Stimulated activated CD8-positive, alpha-beta memory T cell treated with anti-CD3 and anti-CD28 coated beads, Interleukin-4, amount 100 ng/mL, for 4 hours (primary cell): ENCODE measurements around the gene CFAP157.

ENCODE experiments used
- DNase-seq, 2 donors: peaks; one replicate each; pipeline ENCODE4 v3.0.0-alpha.2; 2020; ENCODE audit warnings: low read depth in 2 of 2, low spot score in 1 of 2

CFAP157 gene

GRCh38 chr9:127706836-127707241, at the start of gene CFAP157:
TSS of gene CFAP157 (plus strand) at chr9:127706988. CDS start at chr9:127707032, 44 bp downstream.
- DNase-seq: no peak

DNA sequence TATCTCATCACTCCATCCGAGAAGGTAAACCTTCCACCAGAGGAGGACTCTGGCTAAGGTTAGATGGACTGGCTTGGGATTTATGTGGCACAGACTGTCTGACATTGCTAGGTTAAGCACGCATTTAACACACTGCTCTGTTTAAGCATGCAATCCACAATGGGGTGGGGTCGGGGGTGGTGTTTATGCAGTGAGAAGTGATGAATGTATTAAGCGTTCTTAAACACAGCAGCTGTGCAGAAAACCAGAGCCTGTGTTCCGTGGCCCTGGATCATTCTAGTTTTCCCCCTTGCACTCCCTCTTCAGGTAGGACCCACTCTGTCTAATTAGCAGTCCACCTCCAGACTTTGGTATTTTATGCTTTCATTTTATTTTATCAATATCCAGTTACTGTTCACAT, 48.4 kb upstream of the CFAP157 start:
- DNase-seq: no peak

- DNase-seq: no peak
Observed at GRCh38 chr9:127660886-127661741, 45.7 kb upstream of the CFAP157 start.

GRCh38 chr9:127662617-127663016, 44.2 kb upstream of the CFAP157 start:
- no peak for DNase-seq

DNA sequence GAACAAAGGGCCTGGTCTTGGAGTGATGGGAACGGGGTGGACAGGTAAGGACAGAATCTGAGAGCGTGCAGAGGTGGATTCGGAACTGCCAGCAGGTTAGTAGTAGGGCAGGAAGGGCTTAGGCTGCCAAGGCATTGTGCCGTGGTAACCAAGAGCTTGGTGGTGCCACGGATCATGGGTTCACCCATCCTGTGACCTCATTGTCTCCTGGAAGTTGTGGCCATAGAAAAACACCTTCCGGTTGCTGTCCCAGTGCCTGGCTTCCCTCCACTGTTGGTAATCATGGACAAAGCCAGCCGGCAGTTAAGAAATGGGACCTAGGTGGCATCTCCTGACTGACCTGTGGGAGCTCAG, 42.5 kb upstream of the CFAP157 start:
- no peak for DNase-seq

DNA sequence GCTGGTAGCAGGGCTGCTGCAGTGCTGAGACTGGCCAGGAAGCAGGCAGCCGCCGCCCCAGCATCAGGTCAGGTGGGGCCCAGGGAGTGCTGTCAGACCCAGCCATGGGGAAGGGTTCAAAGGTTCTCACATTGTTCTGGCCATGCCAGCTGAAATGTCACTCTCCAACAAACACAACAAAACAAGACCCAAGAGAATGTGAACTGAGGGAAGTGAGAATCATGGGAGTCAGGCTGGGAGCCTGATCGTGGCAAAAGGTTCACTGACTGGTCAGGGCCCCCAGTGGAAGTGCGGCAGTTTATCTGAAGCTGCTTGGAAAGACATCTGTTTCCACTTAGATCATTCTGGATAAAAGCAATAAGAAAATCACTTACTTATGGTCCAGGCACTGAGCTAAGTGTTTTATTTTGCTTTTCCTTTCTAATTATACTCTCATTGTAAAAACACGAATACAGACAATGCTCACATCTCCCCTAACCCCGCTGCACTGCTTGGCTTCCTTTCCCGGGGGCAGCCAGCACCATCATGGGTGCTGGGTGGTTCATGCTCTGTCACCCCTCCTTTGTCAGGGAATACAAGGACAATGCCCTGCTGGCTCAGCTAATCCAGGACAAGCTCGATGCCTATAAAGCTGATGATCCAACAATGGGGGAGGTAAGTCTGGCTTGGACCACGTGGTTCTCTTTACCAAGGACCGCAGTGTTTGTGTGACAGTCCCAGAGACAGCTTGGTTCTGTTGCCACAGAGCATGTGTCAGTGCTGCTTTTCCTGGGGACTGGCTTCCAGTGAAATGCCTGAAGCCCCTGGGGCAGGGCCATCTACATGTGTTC, 41.9 kb upstream of the CFAP157 start:
- DNase-seq: no peak

DNA sequence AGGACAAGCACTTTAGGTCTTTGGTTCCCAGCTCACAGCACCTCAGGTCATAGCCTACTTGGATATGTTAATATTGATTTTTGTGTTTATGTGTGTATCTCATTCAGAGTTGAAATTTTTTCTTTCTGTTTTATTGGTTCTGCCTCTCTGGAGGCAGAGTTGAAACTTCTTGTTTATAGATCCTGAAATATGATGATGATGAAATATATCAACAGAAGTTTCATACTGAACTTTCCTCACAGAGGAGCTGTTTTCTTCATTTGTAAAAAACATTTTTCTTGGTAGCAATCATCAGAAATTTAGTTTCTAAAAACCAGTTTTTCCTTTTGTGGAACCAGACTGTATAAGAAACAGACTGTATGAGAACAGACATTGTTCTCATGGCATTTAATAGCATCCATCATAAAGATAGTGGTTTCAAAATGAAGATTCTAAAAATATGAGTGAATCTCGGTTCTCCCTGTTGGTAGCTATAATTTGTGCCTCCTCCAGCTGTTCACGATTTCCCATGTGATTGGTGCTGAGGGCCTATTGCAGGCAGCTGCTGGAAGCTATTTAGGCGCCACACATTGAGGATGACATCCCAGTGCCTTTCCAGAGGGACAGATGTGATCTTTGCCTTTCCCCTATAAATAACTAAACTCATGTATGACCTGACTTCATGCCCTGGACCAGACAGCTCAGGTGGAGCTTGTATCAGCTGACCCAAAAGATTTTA, 39.5 kb upstream of the CFAP157 start:
- DNase-seq: no peak

DNA sequence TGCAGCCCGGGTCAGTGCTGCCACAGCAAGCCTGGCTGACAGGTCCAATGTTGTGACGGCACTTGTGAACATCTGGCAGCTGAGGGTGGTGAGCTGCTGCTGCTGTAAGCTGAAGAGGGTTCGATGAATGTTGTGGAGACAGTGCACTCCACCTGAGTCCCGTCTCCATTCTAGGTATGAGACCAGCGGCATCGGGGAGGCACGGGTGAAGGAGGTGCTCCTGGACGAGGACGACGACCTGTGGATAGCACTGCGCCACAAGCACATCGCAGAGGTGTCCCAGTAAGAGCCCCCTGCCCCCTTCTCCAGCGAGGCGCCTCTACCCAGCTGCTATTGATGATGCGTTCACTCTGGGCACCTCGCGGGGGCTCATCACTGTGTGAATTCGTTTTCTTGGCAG, 38.9 kb upstream of the CFAP157 start:
- no peak for DNase-seq

DNA sequence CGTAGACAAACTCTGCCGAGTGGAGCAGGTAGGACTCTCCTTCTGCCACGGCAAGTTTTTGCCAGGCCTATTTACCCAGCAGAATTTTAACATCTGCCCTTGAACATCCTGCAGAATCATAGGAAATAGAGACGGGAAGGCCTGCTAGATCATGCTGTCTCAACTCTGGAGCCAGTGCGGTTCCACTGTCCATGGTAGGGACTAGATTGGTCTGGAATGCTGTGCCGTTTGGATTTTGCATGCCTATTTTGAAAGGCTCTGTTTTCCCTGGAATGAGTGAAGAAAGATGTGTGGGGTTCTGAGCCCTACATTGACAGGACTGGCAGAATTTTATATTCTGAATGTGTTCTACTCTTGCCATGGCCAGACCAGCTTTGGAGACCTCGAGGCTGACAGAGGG, 33.6 kb upstream of the CFAP157 start:
- no peak for DNase-seq

DNA sequence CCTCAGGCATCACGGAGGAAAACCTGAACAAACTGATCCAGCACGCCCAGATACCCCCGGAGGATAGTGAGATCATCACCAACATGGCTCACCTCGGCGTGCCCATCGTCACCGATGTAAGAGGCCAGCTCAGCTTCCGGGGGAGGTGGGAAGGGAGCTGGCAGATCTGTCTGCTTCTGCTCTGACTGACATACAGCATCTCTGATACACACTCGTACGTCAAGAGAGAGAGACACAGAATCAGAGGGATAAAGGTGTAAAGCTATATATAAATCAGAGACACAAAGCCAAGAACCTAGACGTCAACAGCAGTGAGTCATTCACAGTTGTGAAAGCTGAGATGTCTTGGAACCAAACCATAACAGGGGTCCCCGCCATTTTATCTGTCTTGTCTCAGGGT, 30.1 kb upstream of the CFAP157 start:
- no peak for DNase-seq

- no peak for DNase-seq
Observed at GRCh38 chr9:127679506-127679905, 27.3 kb upstream of the CFAP157 start.

DNA sequence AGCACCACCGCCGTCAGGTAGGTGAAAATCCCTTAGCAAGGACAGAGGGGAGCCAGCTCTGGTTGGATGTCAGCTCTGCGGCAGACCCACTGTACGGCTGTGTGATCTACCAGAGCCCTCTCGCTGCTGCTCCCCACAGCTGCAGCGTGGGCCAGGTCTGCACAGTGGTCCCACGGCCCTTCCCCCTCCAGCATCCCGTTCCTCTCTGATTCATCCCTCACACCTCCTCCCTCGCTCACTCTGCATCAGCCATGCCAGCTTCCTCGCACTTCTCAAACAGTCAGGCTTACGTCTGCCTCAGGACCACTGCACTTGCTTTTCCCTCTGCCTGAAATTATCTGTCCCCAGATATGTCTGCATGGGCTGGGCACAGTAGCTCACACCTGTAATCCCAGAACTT, 26.6 kb upstream of the CFAP157 start:
- DNase-seq: no peak

DNA sequence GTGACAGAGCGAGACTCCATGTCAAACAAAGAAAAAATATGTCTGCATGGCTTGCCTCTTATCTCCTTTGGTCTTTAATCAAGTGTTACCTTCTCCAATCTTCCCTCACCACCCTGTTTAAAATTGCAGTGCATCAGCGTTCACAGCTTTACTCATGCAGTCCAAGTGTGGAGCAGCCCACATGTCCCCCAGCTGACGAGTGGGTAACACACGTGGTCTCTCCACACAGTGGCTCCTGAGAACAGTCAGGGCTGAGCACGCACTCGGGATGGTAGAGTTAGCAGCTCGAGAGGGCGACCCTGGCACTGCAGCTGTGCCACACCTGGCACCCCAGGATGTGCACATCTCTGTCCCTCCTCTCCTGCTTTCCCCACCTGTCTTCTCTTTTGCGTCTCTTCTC, 25.9 kb upstream of the CFAP157 start:
- no peak for DNase-seq

DNA sequence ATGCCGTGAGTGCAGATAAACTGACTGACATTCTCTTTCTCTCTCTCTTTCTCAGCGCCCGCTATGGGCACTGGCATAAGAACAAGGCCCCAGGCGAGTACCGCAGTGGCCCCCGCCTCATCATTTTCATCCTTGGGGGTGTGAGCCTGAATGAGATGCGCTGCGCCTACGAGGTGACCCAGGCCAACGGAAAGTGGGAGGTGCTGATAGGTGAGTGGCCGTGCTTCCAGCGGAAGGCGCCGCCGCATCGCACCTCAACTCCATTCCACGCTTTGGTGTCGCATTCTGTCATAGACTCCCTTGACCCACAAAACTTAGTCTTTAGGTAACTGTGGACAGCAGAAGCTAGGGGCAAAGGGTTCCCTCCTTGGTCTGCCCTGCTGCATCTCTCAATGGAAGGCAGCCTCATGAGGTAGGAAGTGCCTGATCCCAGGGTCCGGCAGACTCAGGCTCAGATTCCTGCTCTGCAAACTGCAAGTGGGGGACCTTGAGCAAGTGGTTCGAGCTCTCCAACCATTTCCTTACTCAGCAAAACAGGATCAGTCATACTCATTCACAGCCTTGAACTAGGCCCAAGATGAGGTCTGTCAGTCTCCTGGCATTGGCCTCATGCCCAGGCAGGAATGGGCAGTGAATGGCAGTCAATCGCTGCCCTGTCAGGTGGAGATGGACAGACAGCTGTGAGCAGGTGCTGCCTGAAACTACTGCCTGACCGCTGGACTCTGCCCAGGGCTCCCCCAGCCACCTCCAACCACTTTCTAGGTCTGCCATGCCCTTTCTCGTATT, 24.2 kb upstream of the CFAP157 start:
- no peak for DNase-seq

DNA sequence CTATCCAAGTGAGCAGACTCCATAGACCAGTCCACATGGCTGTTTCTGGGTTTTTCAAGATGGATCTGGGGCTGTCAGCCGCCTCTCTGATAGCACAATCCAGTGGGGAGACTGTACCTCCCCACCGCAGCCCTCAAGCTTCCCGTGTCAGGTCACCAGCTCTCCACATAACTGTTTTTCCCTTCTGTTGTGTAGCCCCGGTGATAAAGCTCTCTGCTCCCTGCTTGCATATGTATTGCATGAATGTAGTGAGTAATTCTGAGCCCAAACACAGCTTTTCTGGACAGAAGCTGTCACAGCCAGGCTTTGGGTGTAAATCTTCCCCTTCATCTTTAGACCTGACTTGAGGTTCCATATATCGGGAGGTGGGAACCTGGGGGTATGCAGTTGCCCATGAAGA, 23.1 kb upstream of the CFAP157 start:
- DNase-seq: no peak

DNA sequence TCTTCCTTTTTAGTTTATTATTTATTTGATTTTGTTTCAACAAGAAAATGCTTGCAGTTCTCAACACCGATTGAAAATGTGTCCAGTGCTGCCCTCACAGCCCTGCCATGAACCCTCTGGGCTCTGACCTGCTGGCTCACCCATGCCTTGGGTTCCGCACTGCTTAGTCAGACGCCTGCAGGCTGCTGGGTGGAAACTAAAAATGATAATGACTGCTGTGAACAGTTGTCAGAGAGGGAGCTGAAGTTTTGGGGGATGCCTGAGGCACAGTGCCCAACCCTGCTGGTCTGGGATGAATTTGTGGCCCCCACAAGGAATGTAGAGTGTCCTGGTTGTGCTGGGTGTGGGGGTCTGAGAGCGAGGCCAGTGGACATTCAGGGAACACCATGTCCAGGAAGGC, 22.2 kb upstream of the CFAP157 start:
- DNase-seq: no peak

DNA sequence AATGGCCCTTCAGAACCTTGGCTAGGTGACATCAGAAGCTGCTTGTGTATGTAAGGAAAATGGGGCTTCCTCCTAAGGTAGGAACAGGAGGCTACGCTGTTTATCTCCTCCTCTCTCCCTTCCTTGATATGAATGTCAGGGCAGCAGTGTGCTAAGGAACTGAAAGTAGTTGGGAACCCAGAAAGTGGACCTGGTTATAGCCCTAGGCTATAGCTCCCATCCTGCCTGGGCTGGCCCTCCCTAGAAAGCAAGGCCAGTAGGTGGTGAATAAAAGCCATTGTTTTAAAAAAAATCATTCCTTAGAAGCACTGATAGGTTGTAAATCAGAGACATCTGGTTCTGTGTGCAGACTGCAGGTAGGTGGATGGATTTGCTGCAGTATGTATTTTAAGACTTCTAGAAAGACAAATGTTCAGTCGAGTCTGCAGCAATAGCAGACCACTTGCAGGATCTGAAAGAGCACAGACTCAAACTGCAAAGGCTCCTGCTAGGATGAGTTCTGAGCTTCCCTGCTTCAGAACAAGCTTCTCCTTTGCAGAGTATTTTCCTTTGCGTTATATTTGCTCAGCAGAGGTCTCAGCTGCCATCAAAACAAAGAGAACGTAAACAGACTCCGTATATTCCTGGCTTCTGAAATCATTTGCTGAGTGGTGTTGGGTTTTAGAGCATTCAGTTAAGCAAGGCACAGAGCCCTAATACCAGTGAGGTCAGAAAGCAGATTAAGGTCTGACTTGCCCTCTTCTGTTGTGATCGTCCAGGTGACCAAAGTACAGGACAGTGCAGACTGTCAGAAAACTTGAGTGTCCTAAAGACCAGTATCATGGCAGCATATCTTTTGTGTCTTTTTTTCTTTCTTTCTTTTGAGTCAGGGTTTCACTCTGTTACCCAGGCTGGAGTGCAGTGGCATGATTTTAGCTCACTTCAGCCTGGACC, 20.1 kb upstream of the CFAP157 start:
- DNase-seq: no peak

GRCh38 chr9:127689329-127690000, 17.3 kb upstream of the CFAP157 start:
- DNase-seq: no peak

DNA sequence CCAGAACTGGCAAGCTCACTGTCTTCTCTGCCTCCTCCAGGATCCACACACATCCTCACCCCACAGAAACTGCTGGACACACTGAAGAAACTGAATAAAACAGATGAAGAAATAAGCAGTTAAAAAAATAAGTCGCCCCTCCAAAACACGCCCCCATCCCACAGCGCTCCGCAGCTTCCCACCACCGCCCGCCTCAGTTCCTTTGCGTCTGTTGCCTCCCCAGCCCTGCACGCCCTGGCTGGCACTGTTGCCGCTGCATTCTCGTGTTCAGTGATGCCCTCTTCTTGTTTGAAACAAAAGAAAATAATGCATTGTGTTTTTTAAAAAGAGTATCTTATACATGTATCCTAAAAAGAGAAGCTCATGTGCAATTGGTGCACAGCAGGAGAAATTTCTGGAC, 16.1 kb upstream of the CFAP157 start:
- no peak for DNase-seq
